Heart right ventricle (tissue), 16 donors: Measurements from ENCODE around the gene BCOR. TPM values are rescaled to one million over a fixed set of nuclear protein-coding genes. Genes with fewer than 3 reads are reported as not detected.

Experiments used
- ATAC-seq, 8 donors: fragments of 200-7000 bp; cut with Tn5 transposase; one replicate each; pipeline ENCODE4 v1.9.1; 2020; ENCODE audit warnings: mild to moderate bottlenecking in 8 of 8, moderate library complexity in 8 of 8, moderate number of reproducible peaks in 1 of 8
- DNase-seq, 2 donors: peaks; one replicate each; pipeline ENCODE4 v3.0.0-alpha.2; 2020
- H3K27ac ChIP-seq, 10 donors: fragments of 200-600 bp; sonication (generic) in 2 of 10; one replicate each; pipeline versions ENCODE4 v1.5.0 to v1.8.0; 2020 to 2022; ENCODE audit warnings: mild to moderate bottlenecking in 3 of 10
- H3K27me3 ChIP-seq, 7 donors: fragments of 200-600 bp; one replicate each; pipeline ENCODE4 v1.8.0; 2021 to 2022; ENCODE audit warnings: mild to moderate bottlenecking in 2 of 7
- H3K36me3 ChIP-seq, 9 donors: fragments of 200-600 bp; sonication (generic) in 1 of 9; one replicate each; pipeline versions ENCODE4 v1.5.0 to v1.8.0; 2020 to 2022; ENCODE audit warnings: mild to moderate bottlenecking in 2 of 9
- H3K4me1 ChIP-seq, 9 donors: fragments of 200-600 bp; sonication (generic) in 1 of 9; one replicate each; pipeline versions ENCODE4 v1.5.0 to v1.8.0; 2020 to 2022; ENCODE audit warnings: mild to moderate bottlenecking in 4 of 9
- H3K4me3 ChIP-seq, 10 donors: fragments of 200-600 bp; sonication (generic) in 2 of 10; one replicate each; pipeline versions ENCODE4 v1.5.0 to v1.8.0; 2020 to 2022; ENCODE audit warnings: mild to moderate bottlenecking in 7 of 10, moderate library complexity in 2 of 10
- H3K9me3 ChIP-seq, 11 donors: fragments of 200-600 bp in 10 of 11; sonication (generic) in 2 of 11; one replicate each; pipeline versions ENCODE4 v1.5.0 to v1.8.0; 2013 to 2022; ENCODE audit warnings: mild to moderate bottlenecking in 2 of 11, control low read depth in 1 of 11, moderate library complexity in 1 of 11
- WGBS, 2 donors: extraction: QIAGEN DNeasy Blood & Tissue Kit; methylation state at CpG; one replicate each; pipeline ENCODE4 v1.1.7; 2013; ENCODE audit warnings: inconsistent platforms in 1 of 2; 5-methylcytosine and 5-hydroxymethylcytosine counted together
- intact Hi-C, 10 donors: fragments of 100-400 bp; cut with DNase I; formaldehyde crosslinking; loops; one replicate each; pipeline versions ENCODE4 v1.11.1 to v1.14.2; 2022
- polyA plus RNA-seq, 2 donors: library from polyadenylated mRNA; stranded (reverse); fragments of 200-250 nt; gene quantifications; one replicate each; pipeline ENCODE4 v1.2.3, GENCODE V29; 2013
- total RNA-seq, 10 donors: library from RNA; stranded (reverse); fragmentation: NEBNext Ultra II Directional in 3 of 10; extraction: Animal tissue kit (Norgen Biotek cat#: 25700) in 3 of 10; gene quantifications; one replicate each; pipeline versions ENCODE4 v1.2.1 to v1.2.4, GENCODE V29; 2021 to 2023
- TF ChIP-seq, protein P1 (sequence below), 9 donors: fragments of 200-600 bp; sonication (generic) in 2 of 9; IDR thresholded peaks; one replicate each; pipeline versions ENCODE4 v1.5.0 to v1.8.0; 2021 to 2022; ENCODE audit warnings: antibody characterized with exemption in 9 of 9, mild to moderate bottlenecking in 5 of 9, moderate library complexity in 1 of 9
- donor health status: Arrhythmogenic right ventricular cardiomyopathy.
- donor health status: ischemic (EF 13 %, LVEDD 7.1; RV severe dilation, severe dysfunction).
- donor health status: healthy with polysubstance abuse.
- donor health status: DM: no; HTN: yes; CAD: no.
- donor health status: DM: no; HTN: no; CAD: no.
- donor health status: ischemic (EF 25% LVEDD 6.9; RV normal size, moderate dysfunction).
- donor health status: ischemic (EF 25% LVEDD 5.7; RV mildly dilated, moderate dysfunction).
- donor health status: healthy.
- donor health status: DM: yes; HTN: yes; CAD: no.
- donor health status: Ischemic cardiomyopathy.
- donor health status: ischemic (EF 35%, LVEDD 5.7; RV mildly dilated, moderate dysfunction).
- donor health status: nonischemic (EF 11% LVEDD 7.7; RV severe dilation, severe dysfunction).
- donor health status: DM: yes; HTN: yes; CAD: no.
- donor health status: PGD.
- donor health status: ischemic (EF 29% LVEDD 5.4; RV normal size, mild dysfunction).
- donor health status: nonischemic (EF 23%, LVEDD 6.1; RV moderate dilation, normal function).

BCOR gene
- total and polyA plus RNA-seq, 12 donors, result 9.1 to 27.2 (median 19.2) TPM

GRCh38 chrX:40108162-40108958 lies 10.6 kb upstream of the BCOR start:
- intact Hi-C loops, result loop anchor here in 9 of 10 donors (5.0 to 10.0 kb wide), 9 partner anchors 39 to 294 kb away; no protein-coding TSS in a partner anchor
- Histone ChIP-seq H3K36me3 (no peaks in the 10 kb centered on the region), H3K4me1 (peaks cover 2 to 44% (median 34%) of the 10 kb centered on the region in 9 donors), H3K4me3 (peak overlapping the region in 9 of 10 donors; percentile 49 to 75 (median 60)), H3K9me3 (peaks cover 0 to 6% (median 0%) of the 10 kb centered on the region in 11 donors), H3K27ac (peak overlapping the region; percentile 84 to 96 (median 93)), H3K27me3 (peaks cover 0 to 78% (median 0%) of the 10 kb centered on the region in 7 donors)
- 40 to 46% methylated on average over 58 to 65 of the region's 66 CpGs for WGBS, 2 donors
- peak in 2 of 8 donors; percentile 5 for ATAC-seq
- TF ChIP-seq, protein P1, sequence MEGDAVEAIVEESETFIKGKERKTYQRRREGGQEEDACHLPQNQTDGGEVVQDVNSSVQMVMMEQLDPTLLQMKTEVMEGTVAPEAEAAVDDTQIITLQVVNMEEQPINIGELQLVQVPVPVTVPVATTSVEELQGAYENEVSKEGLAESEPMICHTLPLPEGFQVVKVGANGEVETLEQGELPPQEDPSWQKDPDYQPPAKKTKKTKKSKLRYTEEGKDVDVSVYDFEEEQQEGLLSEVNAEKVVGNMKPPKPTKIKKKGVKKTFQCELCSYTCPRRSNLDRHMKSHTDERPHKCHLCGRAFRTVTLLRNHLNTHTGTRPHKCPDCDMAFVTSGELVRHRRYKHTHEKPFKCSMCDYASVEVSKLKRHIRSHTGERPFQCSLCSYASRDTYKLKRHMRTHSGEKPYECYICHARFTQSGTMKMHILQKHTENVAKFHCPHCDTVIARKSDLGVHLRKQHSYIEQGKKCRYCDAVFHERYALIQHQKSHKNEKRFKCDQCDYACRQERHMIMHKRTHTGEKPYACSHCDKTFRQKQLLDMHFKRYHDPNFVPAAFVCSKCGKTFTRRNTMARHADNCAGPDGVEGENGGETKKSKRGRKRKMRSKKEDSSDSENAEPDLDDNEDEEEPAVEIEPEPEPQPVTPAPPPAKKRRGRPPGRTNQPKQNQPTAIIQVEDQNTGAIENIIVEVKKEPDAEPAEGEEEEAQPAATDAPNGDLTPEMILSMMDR (IDR thresholded peaks at IDR 0.05), result no peak
- DNase-seq, result peak; percentile 21 to 26

GRCh38 chrX:40107291-40108161 lies 9.8 kb upstream of the BCOR start:
- H3K4me1 ChIP-seq, result peaks cover 2 to 44% (median 34%) of the 10 kb centered on the region in 9 donors
- TF ChIP-seq, protein P1 (IDR thresholded peaks at IDR 0.05), result no peak
- peaks cover 0 to 6% (median 0%) of the 10 kb centered on the region in 11 donors for H3K9me3 ChIP-seq
- H3K4me3 ChIP-seq, result peak overlapping the region; percentile 28 to 63 (median 58)
- 19 to 22% methylated on average over 60 to 71 of the region's 76 CpGs for WGBS, 2 donors
- ATAC-seq (peak; percentile 4 to 54 (median 34)), DNase-seq (peak; percentile 36 to 64)
- peaks cover 0 to 87% (median 0%) of the 10 kb centered on the region in 7 donors for H3K27me3 ChIP-seq
- peak overlapping the region; percentile 85 to 95 (median 92) for H3K27ac ChIP-seq
- no peaks in the 10 kb centered on the region for H3K36me3 ChIP-seq
- intact Hi-C loops, result loop anchor here in 9 of 10 donors (2.0 to 10.0 kb wide), 10 partner anchors 40 to 293 kb away; no protein-coding TSS in a partner anchor

GRCh38 chrX:40106676-40107290 lies 9.0 kb upstream of the BCOR start:
- 1 to 2% methylated on average over 34 to 36 of the region's 36 CpGs for WGBS, 2 donors
- peak in 1 of 2 donors; percentile 19 for DNase-seq
- peaks cover 0 to 94% (median 0%) of the 10 kb centered on the region in 7 donors for H3K27me3 ChIP-seq
- TF ChIP-seq, protein P1 (IDR thresholded peaks at IDR 0.05), result no peak
- H3K27ac ChIP-seq, result peak overlapping the region; percentile 85 to 95 (median 92)
- peak overlapping the region; percentile 28 to 63 (median 58) for H3K4me3 ChIP-seq
- peaks cover 2 to 44% (median 34%) of the 10 kb centered on the region in 9 donors for H3K4me1 ChIP-seq
- peaks cover 0 to 6% (median 0%) of the 10 kb centered on the region in 11 donors for H3K9me3 ChIP-seq
- ATAC-seq, result no peak
- intact Hi-C loops, result loop anchor here in 9 of 10 donors (2.0 to 10.0 kb wide), 10 partner anchors 41 to 292 kb away; no protein-coding TSS in a partner anchor
- no peaks in the 10 kb centered on the region for H3K36me3 ChIP-seq
